Glutamatergic neuron (in vitro differentiated cells): ENCODE results near the gene FTL. TPM values are rescaled to one million over a fixed set of nuclear protein-coding genes. Genes with fewer than 3 reads are reported as not detected.

Experiments
- DNase-seq: peaks from one replicate; pipeline ENCODE4 v3.0.0; 2022
- H3K27ac Mint-ChIP-seq: one replicate; pipeline ENCODE4 v1.8.0; 2020; ENCODE audit warnings: mild to moderate bottlenecking, mixed read lengths, inconsistent platforms; ENCODE audit not compliant: unreplicated experiment
- H3K27me3 Mint-ChIP-seq: one replicate; pipeline ENCODE4 v1.8.0; 2020; ENCODE audit warnings: mild to moderate bottlenecking, moderate library complexity, mixed read lengths, inconsistent platforms; ENCODE audit not compliant: unreplicated experiment
- H3K36me3 Mint-ChIP-seq: one replicate; pipeline ENCODE4 v1.8.0; 2020; ENCODE audit warnings: mild to moderate bottlenecking, mixed read lengths, inconsistent platforms; ENCODE audit not compliant: unreplicated experiment
- H3K4me1 Mint-ChIP-seq: one replicate; pipeline ENCODE4 v1.8.0; 2020; ENCODE audit warnings: mild to moderate bottlenecking, low read depth, mixed read lengths, inconsistent platforms; ENCODE audit not compliant: unreplicated experiment
- H3K4me3 Mint-ChIP-seq: one replicate; pipeline ENCODE4 v1.8.0; 2020; ENCODE audit warnings: mild to moderate bottlenecking, mixed read lengths, inconsistent platforms; ENCODE audit not compliant: unreplicated experiment
- H3K9me3 Mint-ChIP-seq: one replicate; pipeline ENCODE4 v1.8.0; 2020; ENCODE audit warnings: mild to moderate bottlenecking, moderate library complexity, mixed read lengths, inconsistent platforms; ENCODE audit not compliant: unreplicated experiment
- CTCF ChIP-seq: fragments of 200-600 bp; sonication (generic); IDR thresholded peaks from one replicate; pipeline ENCODE4 v1.5.0; 2021; ENCODE audit not compliant: partially characterized antibody, unreplicated experiment
- total RNA-seq: library from RNA; stranded (reverse); fragmentation: NEBNext Ultra II Directional; extraction: Animal tissue kit (Norgen Biotek cat#: 25700); gene quantifications from one replicate; pipeline ENCODE4 v1.2.1, GENCODE V29; 2021; ENCODE audit not compliant: unreplicated experiment

Gene FTL
- total RNA-seq, 1 donor from 2014 or later, result 875 TPM

- Mint-ChIP-seq H3K36me3 (no peaks in the 10 kb centered on the region), H3K27me3 (no peaks in the 10 kb centered on the region), H3K27ac (peak within 1 kb of the TSS; percentile 93), H3K9me3 (peaks cover 8% of the 10 kb centered on the region), H3K4me3 (peak within 1 kb of the TSS; percentile 100), H3K4me1 (peaks cover 24% of the 10 kb centered on the region)
- peak; percentile 100 for DNase-seq
- TF ChIP-seq CTCF, result peak; percentile 98
Observed at GRCh38 chr19:48993175-48994034, 28.3 kb downstream of the FTL start, which contains the start of the genes GYS1 and RUVBL2. TSS of gene GYS1 (minus strand) at chr19:48993309. CDS start at chr19:48993112, 197 bp downstream. TSS of gene RUVBL2 (plus strand) at chr19:48993887. CDS start at chr19:48993912, 25 bp downstream.

- H3K9me3 Mint-ChIP-seq, result peaks cover 8% of the 10 kb centered on the region
- DNase-seq, result no peak
- TF ChIP-seq CTCF, result no peak
- H3K36me3 Mint-ChIP-seq, result no peaks in the 10 kb centered on the region
- H3K4me1 Mint-ChIP-seq, result peaks cover 24% of the 10 kb centered on the region
- H3K27ac Mint-ChIP-seq, result peak overlapping the region; percentile 92
- H3K27me3 Mint-ChIP-seq, result no peaks in the 10 kb centered on the region
- H3K4me3 Mint-ChIP-seq, result peak overlapping the region; percentile 100
Observed at GRCh38 chr19:48994035-48994386, 28.9 kb downstream of the FTL start.

GRCh38 chr19:48997972-48998371, 32.9 kb downstream of the FTL start:
- DNase-seq, result peak; percentile 84
- H3K27ac Mint-ChIP-seq, result peak overlapping the region; percentile 1

GRCh38 chr19:48999481-49000325, 34.6 kb downstream of the FTL start:
- TF ChIP-seq CTCF, result peak; percentile 69
- DNase-seq, result peak; percentile 87
- H3K4me3 Mint-ChIP-seq, result no peak overlapping the region
- H3K27me3 Mint-ChIP-seq, result no peaks in the 10 kb centered on the region
- H3K9me3 Mint-ChIP-seq, result no peaks in the 10 kb centered on the region
- peak overlapping the region; percentile 38 for H3K27ac Mint-ChIP-seq
- H3K4me1 Mint-ChIP-seq, result peaks cover 11% of the 10 kb centered on the region
- H3K36me3 Mint-ChIP-seq, result no peaks in the 10 kb centered on the region

More at GRCh38 chr19:48997972-48998371, 32.9 kb downstream of the FTL start:
- no peaks in the 10 kb centered on the region for H3K9me3 Mint-ChIP-seq
- H3K4me1 Mint-ChIP-seq, result peaks cover 17% of the 10 kb centered on the region
- no peaks in the 10 kb centered on the region for H3K36me3 Mint-ChIP-seq
- H3K27me3 Mint-ChIP-seq, result no peaks in the 10 kb centered on the region
- no peak overlapping the region for H3K4me3 Mint-ChIP-seq
- peak; percentile 64 for TF ChIP-seq CTCF
